HEK293 (cell line): ENCODE data around the gene EIF5A.

Experiments used
- HOXD13 ChIP-seq: sonication (generic); formaldehyde crosslinking; IDR thresholded peaks from 2 replicates; pipeline ENCODE4 v1.8.0; 2022; ENCODE audit warnings: missing genetic modification reagents, borderline replicate concordance
- KLF16 ChIP-seq: fragments of 450-650 bp; formaldehyde crosslinking; IDR thresholded peaks from 2 replicates; pipeline ENCODE4 v1.5.1; 2017; ENCODE audit warnings: missing biosample characterization, missing genetic modification characterization
- MEIS1 ChIP-seq: sonication (generic); formaldehyde crosslinking; IDR thresholded peaks from 2 replicates; pipeline ENCODE4 v1.8.1; 2022; ENCODE audit warnings: missing genetic modification reagents, mild to moderate bottlenecking, borderline replicate concordance
- PRDM1 ChIP-seq: fragments of 450-650 bp; formaldehyde crosslinking; IDR thresholded peaks from 2 replicates; pipeline ENCODE4; 2016; ENCODE audit warnings: missing biosample characterization, missing genetic modification characterization
- ZNF184 ChIP-seq: fragments of 450-650 bp; IDR thresholded peaks from 2 replicates; pipeline ENCODE4 v1.5.1; 2018; ENCODE audit warnings: missing biosample characterization, mild to moderate bottlenecking, missing genetic modification characterization
- ZNF2 ChIP-seq: fragments of 450-650 bp; formaldehyde crosslinking; IDR thresholded peaks from 2 replicates; pipeline ENCODE4 v1.5.1; 2016; ENCODE audit warnings: missing biosample characterization, missing genetic modification characterization
- ZNF248 ChIP-seq: fragments of 450-650 bp; formaldehyde crosslinking; IDR thresholded peaks from 2 replicates; pipeline ENCODE4 v1.5.1; 2017; ENCODE audit warnings: missing biosample characterization, missing genetic modification characterization
- ZNF280D ChIP-seq: fragments of 450-650 bp; formaldehyde crosslinking; IDR thresholded peaks from 2 replicates; pipeline ENCODE4 v1.5.1; 2016; ENCODE audit warnings: missing biosample characterization, missing genetic modification characterization
- ZNF366 ChIP-seq: fragments of 450-650 bp; formaldehyde crosslinking; conservative IDR thresholded peaks from 2 replicates; pipeline ENCODE4 v1.5.1; 2016; ENCODE audit warnings: missing biosample characterization, missing genetic modification characterization
- ZNF48 ChIP-seq: fragments of 450-650 bp; formaldehyde crosslinking; IDR thresholded peaks from 2 replicates; pipeline ENCODE4 v1.5.1; 2016; ENCODE audit warnings: missing biosample characterization, missing genetic modification characterization
- ZNF548 ChIP-seq: fragments of 450-650 bp; formaldehyde crosslinking; IDR thresholded peaks from 2 replicates; pipeline ENCODE4 v1.5.1; 2016; ENCODE audit warnings: missing biosample characterization, missing genetic modification characterization
- ZSCAN4 ChIP-seq: fragments of 450-650 bp; formaldehyde crosslinking; IDR thresholded peaks from 2 replicates; pipeline ENCODE4 v1.5.1; 2017; ENCODE audit warnings: missing biosample characterization, missing genetic modification characterization
- TF ChIP-seq, protein P1 (sequence below): fragments of 450-650 bp; IDR thresholded peaks from 2 replicates; pipeline ENCODE4 v1.5.1; 2018; ENCODE audit warnings: missing biosample characterization, missing genetic modification characterization
- TF ChIP-seq, protein P2 (sequence below): fragments of 450-650 bp; formaldehyde crosslinking; IDR thresholded peaks from 2 replicates; pipeline ENCODE4 v1.5.1; 2017; ENCODE audit warnings: missing biosample characterization, mild to moderate bottlenecking, missing genetic modification characterization, moderate library complexity
- TF ChIP-seq, protein P3 (sequence below): fragments of 450-650 bp; formaldehyde crosslinking; IDR thresholded peaks from 2 replicates; pipeline ENCODE4 v1.5.1; 2017; ENCODE audit warnings: missing biosample characterization, missing genetic modification characterization

The EIF5A gene

DNA sequence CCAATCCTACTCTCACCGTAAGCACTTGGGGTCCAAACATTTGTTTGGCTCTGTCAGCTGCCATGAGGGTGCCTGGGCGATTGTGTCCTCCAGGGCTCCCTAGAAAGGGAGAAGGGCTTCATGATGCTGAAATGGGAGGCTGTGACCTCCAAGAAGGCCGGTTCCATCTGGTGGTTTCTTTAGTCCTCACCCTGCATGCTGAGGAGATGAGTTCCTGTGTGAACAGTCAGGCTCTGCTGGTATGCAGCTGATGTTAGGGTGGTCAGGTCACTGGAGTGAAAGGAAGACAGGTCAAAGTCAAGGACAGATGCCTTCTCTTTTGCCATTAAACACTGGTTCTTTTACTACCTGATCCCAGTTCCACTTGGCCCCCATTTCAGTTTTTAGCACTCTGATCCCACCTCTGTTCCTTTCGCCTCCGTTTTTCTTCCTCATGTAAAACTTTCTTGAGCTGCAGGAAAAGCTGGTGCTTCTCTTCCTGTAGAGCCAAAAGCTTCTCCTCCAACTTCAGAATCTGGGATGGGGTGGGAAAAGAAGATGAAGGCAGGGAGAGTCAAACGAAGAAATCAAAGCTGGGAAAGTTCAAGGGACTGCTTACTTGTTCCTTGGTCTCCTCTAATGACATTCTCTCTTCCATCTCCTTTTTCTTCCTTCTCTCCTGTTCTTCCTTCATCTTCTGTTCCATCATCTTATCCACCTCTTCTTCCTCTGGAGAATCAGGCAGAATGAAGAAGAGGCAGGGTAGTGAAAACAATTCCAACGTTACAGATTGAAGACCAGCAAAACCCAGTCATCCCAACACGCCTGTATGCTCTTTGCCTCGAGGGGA lies 6.7 kb downstream of the EIF5A start (continued):
- no peak for TF ChIP-seq ZSCAN4
- TF ChIP-seq, protein P1, sequence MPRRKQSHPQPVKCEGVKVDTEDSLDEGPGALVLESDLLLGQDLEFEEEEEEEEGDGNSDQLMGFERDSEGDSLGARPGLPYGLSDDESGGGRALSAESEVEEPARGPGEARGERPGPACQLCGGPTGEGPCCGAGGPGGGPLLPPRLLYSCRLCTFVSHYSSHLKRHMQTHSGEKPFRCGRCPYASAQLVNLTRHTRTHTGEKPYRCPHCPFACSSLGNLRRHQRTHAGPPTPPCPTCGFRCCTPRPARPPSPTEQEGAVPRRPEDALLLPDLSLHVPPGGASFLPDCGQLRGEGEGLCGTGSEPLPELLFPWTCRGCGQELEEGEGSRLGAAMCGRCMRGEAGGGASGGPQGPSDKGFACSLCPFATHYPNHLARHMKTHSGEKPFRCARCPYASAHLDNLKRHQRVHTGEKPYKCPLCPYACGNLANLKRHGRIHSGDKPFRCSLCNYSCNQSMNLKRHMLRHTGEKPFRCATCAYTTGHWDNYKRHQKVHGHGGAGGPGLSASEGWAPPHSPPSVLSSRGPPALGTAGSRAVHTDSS (tag by site-specific recombination) = no peak
- TF ChIP-seq ZNF2 (tag by site-specific recombination) = no peak
- TF ChIP-seq, protein P2, sequence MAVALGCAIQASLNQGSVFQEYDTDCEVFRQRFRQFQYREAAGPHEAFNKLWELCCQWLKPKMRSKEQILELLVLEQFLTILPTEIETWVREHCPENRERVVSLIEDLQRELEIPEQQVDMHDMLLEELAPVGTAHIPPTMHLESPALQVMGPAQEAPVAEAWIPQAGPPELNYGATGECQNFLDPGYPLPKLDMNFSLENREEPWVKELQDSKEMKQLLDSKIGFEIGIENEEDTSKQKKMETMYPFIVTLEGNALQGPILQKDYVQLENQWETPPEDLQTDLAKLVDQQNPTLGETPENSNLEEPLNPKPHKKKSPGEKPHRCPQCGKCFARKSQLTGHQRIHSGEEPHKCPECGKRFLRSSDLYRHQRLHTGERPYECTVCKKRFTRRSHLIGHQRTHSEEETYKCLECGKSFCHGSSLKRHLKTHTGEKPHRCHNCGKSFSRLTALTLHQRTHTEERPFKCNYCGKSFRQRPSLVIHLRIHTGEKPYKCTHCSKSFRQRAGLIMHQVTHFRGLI (tag by site-specific recombination) = no peak
- no peak for TF ChIP-seq ZNF184
- peak; percentile 95 for TF ChIP-seq PRDM1 (tag by site-specific recombination)
- no peak for TF ChIP-seq ZNF48
- TF ChIP-seq MEIS1 = no peak
- TF ChIP-seq ZNF548 (tag by site-specific recombination) = no peak
- TF ChIP-seq HOXD13 (CRISPR knock-in tag) = no peak
- peak; percentile 82 for TF ChIP-seq ZNF366 (tag by site-specific recombination)
- no peak for TF ChIP-seq ZNF280D
- TF ChIP-seq KLF16 (tag by site-specific recombination) = no peak
- TF ChIP-seq, protein P3, sequence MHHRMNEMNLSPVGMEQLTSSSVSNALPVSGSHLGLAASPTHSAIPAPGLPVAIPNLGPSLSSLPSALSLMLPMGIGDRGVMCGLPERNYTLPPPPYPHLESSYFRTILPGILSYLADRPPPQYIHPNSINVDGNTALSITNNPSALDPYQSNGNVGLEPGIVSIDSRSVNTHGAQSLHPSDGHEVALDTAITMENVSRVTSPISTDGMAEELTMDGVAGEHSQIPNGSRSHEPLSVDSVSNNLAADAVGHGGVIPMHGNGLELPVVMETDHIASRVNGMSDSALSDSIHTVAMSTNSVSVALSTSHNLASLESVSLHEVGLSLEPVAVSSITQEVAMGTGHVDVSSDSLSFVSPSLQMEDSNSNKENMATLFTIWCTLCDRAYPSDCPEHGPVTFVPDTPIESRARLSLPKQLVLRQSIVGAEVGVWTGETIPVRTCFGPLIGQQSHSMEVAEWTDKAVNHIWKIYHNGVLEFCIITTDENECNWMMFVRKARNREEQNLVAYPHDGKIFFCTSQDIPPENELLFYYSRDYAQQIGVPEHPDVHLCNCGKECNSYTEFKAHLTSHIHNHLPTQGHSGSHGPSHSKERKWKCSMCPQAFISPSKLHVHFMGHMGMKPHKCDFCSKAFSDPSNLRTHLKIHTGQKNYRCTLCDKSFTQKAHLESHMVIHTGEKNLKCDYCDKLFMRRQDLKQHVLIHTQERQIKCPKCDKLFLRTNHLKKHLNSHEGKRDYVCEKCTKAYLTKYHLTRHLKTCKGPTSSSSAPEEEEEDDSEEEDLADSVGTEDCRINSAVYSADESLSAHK (tag by site-specific recombination) = peak; percentile 76
- no peak for TF ChIP-seq ZNF248 (tag by site-specific recombination)
- TF ChIP-seq, all 188 proteins: peak for 5
